ENCODE results near the gene NR0B2.
A peak's percentile ranks its signal among the peaks of the same experiment; 100 is the strongest.
"Not testable (repeated sequence)": the region's sequence is repeated elsewhere in the genome, so short reads cannot be mapped to it uniquely, and the experiment has no call there.

NR0B2 gene

DNA sequence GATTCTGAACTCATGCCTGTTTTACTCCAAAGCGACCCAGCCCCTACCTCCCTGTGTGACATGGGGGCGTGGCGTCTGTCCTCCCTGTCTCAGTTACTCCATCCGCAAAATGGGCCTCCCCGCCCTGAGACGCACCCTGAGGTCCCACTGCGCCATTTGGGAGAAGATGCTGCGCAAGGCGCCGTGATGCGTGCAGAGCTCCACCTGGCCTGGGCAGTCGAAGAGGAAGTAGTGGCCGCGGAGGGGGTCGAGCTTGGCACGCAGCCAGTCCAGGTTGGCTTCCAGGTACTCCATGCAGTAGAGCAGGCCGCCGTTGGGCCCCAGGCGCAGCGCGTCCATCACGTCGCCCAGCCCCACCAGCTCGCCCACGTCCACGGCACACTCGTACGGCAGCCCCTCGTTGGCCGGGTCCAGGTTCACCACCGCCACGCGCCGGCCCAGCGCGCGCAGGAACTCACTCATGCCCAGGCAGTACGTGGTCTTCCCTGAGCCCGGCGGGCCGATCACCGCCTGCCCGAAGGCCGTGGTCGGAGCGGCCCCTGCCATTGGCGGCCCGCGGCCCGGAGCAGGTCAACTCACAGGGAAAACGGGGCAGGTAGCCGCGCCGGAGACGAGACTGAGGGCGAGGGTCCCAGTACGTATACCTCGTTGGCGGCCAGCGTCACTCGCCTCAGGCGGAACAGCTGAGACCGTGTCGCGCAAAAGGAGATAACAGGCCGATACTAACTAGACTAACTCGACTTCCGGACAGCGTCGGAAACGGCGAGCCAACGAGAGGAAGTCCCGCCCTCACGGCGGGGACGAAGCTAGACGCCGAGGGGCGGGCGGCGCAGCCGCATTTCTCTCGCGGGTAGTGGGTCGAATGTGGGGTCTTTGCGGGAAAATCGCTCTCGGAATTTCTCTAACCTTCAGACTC, 24.0 kb downstream of the NR0B2 start, which contains the start of gene GPN2:
GPN2 (minus strand) TSS at position 733 of the 916 bp plus-strand sequence; CDS start at position 546, 187 bp downstream.
- peak; percentile 60 to 67 for DNase-seq (ENCODE audit: low read depth in 2 of 2)

DNA sequence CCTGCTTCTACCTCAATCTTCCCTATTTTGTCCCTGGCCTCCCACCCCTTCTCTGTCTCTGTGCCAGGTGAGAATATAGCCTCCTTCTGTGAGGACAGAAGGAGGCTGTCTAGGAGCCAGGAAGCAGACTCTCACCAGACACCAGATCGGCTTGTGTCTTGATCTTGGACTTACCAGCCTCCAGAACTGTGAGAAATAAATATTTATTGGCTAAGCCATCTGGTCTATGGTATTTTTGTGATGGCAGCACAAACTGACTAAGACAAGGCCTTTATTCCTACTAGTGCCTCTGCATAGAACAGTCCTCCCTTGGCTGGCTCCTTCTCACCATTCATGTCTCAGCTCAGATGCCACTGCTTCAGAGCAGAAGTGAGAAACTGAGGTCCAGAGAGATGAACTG, 25.5 kb downstream of the NR0B2 start:
- DNase-seq (ENCODE audit: low read depth in 2 of 2) = no peak

DNA sequence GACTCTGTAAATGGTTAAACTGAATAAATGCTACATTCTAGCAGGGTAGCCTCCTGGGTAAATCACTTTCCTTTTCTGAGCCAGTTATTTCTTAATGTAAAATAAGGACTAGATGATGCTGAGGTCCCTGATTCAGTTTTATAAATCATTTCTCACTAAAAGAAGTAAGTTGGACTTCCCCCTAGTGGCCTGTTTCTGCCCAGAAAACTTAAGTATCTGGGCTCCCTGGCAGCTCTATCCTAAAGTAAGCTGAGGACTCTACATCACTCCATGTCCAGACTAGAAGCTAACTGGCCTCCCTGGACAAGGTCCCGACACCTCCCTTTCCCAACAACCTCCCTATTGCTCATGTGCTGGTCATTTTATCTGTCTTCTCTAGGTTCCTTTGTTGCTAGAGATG, 26.6 kb downstream of the NR0B2 start:
- no peak for DNase-seq (ENCODE audit: low read depth in 2 of 2)

DNA sequence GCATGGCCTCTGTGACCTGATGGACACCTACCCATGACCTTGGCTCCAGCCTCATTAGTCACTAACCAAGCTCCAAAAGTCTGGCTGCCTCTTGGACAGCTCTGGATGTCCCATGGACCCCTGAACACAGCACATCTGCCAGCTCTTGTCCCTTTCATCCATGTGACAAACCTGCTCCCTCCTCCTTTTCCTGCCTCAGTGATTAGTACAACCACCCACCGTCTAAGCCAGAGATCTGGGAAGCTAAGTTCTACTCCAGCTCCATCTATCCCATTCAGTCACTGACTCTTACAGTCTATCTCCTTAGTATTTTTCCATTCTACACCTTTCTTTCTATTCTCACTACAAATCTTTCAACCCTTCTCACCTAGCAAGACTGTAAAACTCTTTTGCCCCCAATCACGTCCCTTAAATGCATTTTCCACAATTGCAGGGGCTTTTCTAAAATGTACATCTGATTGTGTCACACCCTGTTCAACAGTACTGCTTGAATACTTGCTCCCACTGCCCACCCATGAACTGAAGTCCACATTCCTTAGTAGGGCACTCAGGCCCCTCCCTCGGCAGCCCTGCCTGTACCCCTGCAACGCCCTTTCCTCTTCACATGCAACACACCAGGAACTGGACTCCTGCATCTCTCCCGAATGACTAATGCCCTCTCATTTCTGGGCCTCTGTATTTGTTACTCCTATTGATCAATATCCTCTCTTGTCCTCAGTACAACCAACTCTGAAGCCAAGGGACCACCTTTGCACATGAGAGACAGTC, 30.9 kb downstream of the NR0B2 start:
- no peak for DNase-seq (ENCODE audit: low read depth in 2 of 2)

DNA sequence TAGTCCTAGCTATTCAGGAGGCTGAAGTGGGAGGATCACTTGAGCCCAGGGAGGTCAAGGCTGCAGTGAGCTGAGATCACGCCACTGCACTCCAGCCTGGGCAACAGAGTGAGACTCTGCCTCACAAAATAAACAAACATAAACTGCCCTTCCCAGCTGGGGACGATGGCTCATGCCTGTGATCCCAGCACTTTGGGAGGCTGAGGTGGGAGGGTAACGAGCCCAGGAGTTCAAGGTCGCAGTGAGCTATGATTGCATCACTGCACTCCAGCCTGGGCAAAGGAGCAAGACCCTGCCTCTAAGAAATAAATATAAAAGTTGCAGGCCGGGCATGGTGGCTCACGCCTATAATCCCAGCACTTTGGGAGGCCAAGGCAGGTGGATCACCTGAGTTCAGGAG, 32.2 kb downstream of the NR0B2 start:
- DNase-seq (ENCODE audit: low read depth in 2 of 2) = not testable (repeated sequence)

DNA sequence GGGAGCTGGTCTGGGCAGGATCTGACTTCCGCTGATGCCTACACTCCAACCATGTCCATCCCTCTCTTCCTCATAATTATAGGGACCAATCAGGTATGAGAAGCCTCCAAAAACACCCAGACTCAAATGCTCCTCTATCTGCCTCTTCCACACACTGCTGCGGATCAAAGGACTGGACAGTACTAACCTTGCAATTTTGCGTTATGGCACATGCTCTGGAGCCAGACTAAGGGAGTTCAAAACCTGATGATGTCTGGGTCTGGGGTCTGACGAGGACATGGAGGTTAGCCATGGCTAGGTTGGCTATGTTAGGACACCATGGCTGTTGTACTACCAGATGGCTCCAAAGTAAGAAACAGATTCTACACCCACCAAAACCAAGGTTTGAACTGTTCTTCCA, 34.0 kb downstream of the NR0B2 start:
- DNase-seq (ENCODE audit: low read depth in 2 of 2) = no peak

DNA sequence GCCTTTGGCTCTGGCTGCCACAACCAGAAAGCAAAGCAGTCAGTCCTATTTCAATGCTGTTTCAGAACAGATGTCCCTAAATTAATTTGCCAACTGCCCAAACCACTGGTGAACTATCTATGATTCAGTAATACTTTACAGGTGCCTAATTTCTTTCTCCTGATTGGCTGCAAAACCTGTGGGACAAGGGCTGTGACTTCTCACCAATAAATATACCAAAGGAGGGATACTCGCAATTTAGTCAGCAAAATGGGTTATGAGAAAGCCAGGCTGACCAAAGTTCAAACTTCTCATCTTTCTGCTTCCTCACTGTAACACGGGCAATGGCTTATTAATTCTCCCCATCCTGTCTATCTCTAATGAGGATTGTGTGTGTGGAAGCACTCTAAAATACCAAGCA, 36.4 kb downstream of the NR0B2 start:
- no peak for DNase-seq (ENCODE audit: low read depth in 2 of 2)

DNA sequence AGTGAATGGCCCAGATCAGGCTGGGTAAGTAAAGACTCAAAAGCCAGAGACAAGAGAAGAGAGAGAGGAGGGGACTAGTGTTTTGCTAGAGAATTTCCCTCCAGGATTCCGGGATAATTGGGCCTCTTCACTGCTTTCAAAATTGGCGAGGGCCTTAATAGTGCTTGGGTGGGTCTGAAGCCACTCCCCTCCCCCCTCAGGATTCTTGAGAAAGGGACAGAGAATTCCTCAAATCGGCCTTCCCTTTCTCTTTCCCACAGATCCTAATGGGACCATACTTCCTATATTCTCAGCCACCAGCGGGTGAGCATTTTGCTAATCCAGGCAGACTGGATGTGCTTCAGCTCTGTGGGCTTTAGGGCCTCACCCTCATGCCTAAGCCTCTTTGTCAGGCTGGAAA, 38.9 kb downstream of the NR0B2 start:
- DNase-seq (ENCODE audit: low read depth in 2 of 2) = no peak

DNA sequence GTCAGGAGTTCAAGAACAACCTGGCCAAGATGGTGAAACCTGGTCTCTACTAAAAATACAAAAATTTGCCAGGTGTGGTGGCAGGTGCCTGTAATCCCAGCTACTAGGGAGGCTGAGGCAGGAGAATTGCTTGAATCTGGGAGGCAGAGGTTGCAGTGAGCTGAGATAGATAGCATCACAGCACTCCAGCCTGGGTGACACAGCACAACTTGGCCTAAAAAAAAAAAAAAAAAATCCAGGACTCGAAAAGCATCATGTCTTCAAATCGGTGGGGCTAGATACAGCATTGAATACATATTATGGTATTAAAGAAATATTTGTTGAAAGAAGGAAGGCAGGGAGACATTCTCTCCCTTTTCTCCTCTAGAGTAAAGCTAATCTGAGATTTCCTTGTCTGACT, 40.7 kb downstream of the NR0B2 start:
- not testable (repeated sequence) for DNase-seq (ENCODE audit: low read depth in 2 of 2)

DNA sequence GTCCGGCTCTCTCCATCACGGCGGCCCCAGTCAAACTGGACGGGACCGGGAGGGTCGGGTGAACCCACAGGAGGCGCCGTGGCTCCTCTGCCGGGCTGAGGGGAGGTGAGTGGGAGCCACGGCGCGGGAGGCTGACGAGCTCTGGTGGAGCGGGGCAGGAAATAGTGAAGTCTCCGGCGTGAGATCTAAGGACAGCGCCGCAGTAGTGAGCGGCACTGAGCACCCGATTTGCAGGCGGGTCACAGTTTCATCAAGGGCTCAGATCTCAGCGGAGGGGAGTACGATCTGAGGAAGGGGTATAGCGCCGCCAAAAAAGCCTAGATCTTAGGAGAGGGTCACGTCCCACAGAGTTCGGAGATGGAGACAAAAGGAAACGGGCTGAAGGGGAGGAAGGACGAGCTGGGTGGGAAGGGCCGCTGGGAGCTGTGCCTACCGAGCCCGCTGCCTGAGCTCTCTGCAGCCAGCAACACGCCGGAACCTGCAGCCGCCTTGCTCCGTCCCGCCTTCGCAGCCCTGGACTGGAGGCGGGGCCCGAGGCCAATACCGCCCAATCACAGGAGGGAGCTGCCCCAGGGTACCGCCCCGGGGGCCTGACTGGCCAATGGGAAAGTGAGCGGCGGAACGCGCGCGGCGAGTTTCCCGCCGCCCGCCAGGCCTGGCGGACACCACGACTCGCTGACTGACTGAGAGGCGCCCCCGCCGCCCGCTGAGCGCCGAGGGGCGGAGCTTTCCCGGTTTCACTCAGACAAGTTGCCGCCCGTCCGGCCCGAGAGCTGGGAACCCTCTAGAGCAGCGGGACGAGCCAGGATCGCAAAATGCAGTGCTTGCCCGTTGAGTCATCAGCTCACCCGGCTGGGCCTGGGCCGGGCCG, 48.9 kb downstream of the NR0B2 start:
- DNase-seq (ENCODE audit: low read depth in 2 of 2) = peak; percentile 92 to 94

DNA sequence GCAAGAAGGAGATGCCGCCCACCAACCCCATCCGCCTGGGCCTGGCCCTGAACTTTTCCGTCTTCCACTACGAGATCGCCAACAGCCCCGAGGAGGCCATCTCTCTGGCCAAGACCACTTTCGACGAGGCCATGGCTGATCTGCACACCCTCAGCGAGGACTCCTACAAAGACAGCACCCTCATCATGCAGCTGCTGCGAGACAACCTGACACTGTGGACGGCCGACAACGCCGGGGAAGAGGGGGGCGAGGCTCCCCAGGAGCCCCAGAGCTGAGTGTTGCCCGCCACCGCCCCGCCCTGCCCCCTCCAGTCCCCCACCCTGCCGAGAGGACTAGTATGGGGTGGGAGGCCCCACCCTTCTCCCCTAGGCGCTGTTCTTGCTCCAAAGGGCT, 50.1 kb downstream of the NR0B2 start:
- no peak for DNase-seq (ENCODE audit: low read depth in 2 of 2)

DNA sequence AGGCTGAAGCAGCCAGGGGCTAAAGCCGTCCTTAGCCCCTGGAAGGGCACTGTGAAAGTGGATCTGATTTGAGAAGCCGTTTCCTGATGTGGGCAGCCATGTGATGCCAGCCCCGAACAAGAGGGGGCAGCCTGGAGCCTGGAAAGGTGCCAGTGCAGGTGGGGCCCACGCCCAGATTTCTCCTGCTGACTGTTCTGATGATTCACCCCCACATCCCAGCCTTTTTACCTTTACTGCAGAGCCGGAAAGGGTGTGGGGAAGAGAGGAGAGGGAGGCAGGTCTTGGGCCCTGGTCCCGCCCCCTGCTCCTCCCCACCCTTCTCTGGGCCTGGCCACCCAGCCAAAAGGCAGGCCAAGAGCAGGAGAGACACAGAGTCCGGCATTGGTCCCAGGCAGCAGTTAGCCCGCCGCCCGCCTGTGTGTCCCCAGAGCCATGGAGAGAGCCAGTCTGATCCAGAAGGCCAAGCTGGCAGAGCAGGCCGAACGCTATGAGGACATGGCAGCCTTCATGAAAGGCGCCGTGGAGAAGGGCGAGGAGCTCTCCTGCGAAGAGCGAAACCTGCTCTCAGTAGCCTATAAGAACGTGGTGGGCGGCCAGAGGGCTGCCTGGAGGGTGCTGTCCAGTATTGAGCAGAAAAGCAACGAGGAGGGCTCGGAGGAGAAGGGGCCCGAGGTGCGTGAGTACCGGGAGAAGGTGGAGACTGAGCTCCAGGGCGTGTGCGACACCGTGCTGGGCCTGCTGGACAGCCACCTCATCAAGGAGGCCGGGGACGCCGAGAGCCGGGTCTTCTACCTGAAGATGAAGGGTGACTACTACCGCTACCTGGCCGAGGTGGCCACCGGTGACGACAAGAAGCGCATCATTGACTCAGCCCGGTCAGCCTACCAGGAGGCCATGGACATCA, 50.7 kb downstream of the NR0B2 start, which contains the start of gene SFN:
SFN (plus strand) TSS at position 369 of the 904 bp plus-strand sequence; CDS start at position 433, 64 bp downstream.
- peak; percentile 33 to 48 for DNase-seq (ENCODE audit: low read depth in 2 of 2)

DNA sequence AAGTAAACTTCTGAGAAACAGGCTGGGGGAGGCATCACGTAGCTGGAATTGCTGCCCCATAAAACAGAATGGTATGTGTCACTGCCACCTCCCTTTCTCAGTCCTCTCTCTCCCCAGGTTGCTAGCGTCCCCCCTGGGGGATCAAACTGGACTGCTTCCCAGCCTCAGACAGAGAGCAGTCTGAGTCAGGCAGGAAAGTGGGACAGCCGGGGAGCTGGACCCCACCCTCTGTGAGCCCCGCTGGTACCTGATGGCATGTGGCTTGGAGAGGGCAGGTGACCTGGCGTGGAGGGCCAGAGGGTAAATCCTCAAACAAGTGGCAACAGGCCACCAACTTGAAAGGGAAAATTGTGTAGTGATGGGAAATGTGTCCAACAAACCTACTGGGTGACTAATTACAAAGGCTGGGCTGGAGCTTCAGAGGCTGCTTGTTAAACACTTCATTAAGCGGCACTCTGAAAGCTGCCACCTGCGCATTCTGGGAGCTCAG, 51.8 kb downstream of the NR0B2 start:
- no peak for DNase-seq (ENCODE audit: low read depth in 2 of 2)
